ENCODE measurements around the gene ZMYND8.

Gene ZMYND8

DNA sequence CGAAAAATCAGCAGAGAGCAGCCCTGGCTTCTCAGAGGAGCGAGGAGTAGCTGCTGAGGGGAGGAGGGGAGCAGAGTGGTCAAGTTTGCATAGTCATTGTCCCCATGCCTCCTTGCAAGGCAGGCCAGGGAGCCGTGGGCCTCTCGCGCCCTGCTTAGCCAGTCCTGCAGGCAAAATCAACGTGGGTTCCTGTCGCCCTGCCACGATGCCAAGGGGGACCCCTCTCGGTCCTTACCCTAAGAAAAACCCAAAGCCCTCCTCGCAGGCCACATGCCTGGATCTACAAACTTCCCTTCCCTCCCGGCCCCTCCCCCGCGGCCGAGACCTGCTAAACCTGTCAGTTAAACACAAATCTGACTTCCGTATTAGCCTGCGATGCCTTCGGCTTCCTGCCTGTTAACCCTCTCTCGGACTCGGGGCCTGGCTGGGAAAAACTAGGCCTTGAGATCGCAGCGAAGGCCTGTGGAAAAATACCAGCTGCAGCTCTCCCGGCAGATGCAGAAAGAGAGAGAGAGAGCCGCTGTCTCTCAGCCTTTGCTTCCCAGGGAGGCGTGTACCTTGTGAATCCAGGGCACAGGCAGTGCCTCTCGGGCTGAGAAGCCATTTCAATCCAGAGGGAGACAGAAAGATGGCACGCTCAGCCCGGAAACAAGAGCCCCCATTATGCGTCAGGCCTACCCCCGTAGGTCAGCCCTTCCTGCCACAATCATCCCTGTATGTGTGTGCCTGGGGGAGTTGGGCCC, 968 bp upstream of the ZMYND8 start:
- CTCF ChIA-PET: interaction anchor here (0.8 to 3.5 kb wide), 6 partner anchors 15 to 263 kb away, joined by 3 to 26 read pairs (median 7); no protein-coding TSS in a partner anchor
- Histone ChIP-seq H3K36me3 (ENCODE audit: control insufficient read depth in 2 of 2, insufficient read depth in 1 of 2, low read length in 2 of 2) (no peaks in the 10 kb centered on the region), H3K4me3 (ENCODE audit: low read depth, low read length) (no peak overlapping the region), H3K9me3 (ENCODE audit: control insufficient read depth, insufficient read depth, low read depth, low read length) (no peaks in the 10 kb centered on the region), H3K4me1 (ENCODE audit: control insufficient read depth, insufficient read depth, low read length) (peaks cover 48% of the 10 kb centered on the region), H3K27ac (ENCODE audit: extremely low read depth, low read depth, low read length) (peak overlapping the region; percentile 97)
- POLR2A ChIA-PET: interaction anchor here (0.5 to 2.1 kb wide), 2 partner anchors 26 to 85 kb away, joined by 6 to 7 read pairs; no protein-coding TSS in a partner anchor
- peak; percentile 45 for TF ChIP-seq SP3 (tag by site-specific recombination; IDR thresholded peaks at IDR 0.05)
- peak; percentile 24; the same call in 1 of the 2 replicates for TF ChIP-seq OSR2 (tag by site-specific recombination; IDR thresholded peaks at IDR 0.05)
- TF ChIP-seq, protein P1, sequence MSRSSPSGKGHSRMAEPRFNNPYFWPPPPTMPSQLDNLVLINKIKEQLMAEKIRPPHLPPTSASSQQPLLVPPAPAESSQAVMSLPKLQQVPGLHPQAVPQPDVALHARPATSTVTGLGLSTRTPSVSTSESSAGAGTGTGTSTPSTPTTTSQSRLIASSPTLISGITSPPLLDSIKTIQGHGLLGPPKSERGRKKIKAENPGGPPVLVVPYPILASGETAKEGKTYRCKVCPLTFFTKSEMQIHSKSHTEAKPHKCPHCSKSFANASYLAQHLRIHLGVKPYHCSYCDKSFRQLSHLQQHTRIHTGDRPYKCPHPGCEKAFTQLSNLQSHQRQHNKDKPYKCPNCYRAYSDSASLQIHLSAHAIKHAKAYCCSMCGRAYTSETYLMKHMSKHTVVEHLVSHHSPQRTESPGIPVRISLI (tag by site-specific recombination; IDR thresholded peaks at IDR 0.05): no peak
- TF ChIP-seq SCRT2 (tag by site-specific recombination; IDR thresholded peaks at IDR 0.05): peak; percentile 64; the same call in 1 of the 2 replicates
- TF ChIP-seq YY1 (tag by site-specific recombination; IDR thresholded peaks at IDR 0.05): peak; percentile 81
- TF ChIP-seq ZNF335 (tag by site-specific recombination; conservative IDR thresholded peaks at IDR 0.05): peak; percentile 95
- 0 out of 2 replicates have a peak, but pooled peaks have one; percentile 20 for TF ChIP-seq KLF8 (tag by site-specific recombination; IDR thresholded peaks at IDR 0.05)
- TF ChIP-seq ZNF146 (tag by site-specific recombination; IDR thresholded peaks at IDR 0.05): peak; percentile 14; the same call in 1 of the 2 replicates
- TF ChIP-seq ZNF311 (tag by site-specific recombination; IDR thresholded peaks at IDR 0.05; ENCODE audit: borderline replicate concordance): no peak
- TF ChIP-seq ZNF2 (tag by site-specific recombination; IDR thresholded peaks at IDR 0.05): peak; percentile 40; the same call in 1 of the 2 replicates
- TF ChIP-seq, protein P2, sequence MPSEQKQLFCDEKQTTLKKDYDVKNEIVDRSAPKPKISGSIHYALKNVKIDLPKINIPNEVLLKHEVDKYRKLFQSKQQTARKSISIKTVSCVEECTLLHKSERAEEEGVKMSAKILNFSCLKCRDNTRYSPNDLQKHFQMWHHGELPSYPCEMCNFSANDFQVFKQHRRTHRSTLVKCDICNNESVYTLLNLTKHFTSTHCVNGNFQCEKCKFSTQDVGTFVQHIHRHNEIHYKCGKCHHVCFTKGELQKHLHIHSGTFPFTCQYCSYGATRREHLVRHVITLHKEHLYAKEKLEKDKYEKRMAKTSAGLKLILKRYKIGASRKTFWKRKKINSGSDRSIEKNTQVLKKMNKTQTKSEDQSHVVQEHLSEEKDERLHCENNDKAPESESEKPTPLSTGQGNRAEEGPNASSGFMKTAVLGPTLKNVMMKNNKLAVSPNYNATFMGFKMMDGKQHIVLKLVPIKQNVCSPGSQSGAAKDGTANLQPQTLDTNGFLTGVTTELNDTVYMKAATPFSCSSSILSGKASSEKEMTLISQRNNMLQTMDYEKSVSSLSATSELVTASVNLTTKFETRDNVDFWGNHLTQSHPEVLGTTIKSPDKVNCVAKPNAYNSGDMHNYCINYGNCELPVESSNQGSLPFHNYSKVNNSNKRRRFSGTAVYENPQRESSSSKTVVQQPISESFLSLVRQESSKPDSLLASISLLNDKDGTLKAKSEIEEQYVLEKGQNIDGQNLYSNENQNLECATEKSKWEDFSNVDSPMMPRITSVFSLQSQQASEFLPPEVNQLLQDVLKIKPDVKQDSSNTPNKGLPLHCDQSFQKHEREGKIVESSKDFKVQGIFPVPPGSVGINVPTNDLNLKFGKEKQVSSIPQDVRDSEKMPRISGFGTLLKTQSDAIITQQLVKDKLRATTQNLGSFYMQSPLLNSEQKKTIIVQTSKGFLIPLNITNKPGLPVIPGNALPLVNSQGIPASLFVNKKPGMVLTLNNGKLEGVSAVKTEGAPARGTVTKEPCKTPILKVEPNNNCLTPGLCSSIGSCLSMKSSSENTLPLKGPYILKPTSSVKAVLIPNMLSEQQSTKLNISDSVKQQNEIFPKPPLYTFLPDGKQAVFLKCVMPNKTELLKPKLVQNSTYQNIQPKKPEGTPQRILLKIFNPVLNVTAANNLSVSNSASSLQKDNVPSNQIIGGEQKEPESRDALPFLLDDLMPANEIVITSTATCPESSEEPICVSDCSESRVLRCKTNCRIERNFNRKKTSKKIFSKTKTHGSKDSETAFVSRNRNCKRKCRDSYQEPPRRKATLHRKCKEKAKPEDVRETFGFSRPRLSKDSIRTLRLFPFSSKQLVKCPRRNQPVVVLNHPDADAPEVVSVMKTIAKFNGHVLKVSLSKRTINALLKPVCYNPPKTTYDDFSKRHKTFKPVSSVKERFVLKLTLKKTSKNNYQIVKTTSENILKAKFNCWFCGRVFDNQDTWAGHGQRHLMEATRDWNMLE (tag by site-specific recombination; conservative IDR thresholded peaks at IDR 0.05; ENCODE audit: low read depth): peak; percentile 36; the same call in 1 of the 2 replicates
- TF ChIP-seq TCF7L2 (IDR thresholded peaks at IDR 0.05; ENCODE audit: borderline replicate concordance, low read depth, low read length): no peak
- TF ChIP-seq, protein P3, sequence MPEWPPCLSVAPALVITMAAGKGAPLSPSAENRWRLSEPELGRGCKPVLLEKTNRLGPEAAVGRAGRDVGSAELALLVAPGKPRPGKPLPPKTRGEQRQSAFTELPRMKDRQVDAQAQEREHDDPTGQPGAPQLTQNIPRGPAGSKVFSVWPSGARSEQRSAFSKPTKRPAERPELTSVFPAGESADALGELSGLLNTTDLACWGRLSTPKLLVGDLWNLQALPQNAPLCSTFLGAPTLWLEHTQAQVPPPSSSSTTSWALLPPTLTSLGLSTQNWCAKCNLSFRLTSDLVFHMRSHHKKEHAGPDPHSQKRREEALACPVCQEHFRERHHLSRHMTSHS (tag by site-specific recombination; IDR thresholded peaks at IDR 0.05): no peak
- 0 out of 2 replicates have a peak, but pooled peaks have one; percentile 63 for TF ChIP-seq ZNF660 (tag by site-specific recombination; IDR thresholded peaks at IDR 0.05)
- TF ChIP-seq, protein P4, sequence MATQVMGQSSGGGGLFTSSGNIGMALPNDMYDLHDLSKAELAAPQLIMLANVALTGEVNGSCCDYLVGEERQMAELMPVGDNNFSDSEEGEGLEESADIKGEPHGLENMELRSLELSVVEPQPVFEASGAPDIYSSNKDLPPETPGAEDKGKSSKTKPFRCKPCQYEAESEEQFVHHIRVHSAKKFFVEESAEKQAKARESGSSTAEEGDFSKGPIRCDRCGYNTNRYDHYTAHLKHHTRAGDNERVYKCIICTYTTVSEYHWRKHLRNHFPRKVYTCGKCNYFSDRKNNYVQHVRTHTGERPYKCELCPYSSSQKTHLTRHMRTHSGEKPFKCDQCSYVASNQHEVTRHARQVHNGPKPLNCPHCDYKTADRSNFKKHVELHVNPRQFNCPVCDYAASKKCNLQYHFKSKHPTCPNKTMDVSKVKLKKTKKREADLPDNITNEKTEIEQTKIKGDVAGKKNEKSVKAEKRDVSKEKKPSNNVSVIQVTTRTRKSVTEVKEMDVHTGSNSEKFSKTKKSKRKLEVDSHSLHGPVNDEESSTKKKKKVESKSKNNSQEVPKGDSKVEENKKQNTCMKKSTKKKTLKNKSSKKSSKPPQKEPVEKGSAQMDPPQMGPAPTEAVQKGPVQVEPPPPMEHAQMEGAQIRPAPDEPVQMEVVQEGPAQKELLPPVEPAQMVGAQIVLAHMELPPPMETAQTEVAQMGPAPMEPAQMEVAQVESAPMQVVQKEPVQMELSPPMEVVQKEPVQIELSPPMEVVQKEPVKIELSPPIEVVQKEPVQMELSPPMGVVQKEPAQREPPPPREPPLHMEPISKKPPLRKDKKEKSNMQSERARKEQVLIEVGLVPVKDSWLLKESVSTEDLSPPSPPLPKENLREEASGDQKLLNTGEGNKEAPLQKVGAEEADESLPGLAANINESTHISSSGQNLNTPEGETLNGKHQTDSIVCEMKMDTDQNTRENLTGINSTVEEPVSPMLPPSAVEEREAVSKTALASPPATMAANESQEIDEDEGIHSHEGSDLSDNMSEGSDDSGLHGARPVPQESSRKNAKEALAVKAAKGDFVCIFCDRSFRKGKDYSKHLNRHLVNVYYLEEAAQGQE (tag by site-specific recombination; IDR thresholded peaks at IDR 0.05): 0 out of 2 replicates have a peak, but pooled peaks have one; percentile 8
- TF ChIP-seq ZNF76 (tag by site-specific recombination; IDR thresholded peaks at IDR 0.05; ENCODE audit: borderline replicate concordance, low read depth): peak; percentile 23; the same call in 1 of the 2 replicates
- TF ChIP-seq, protein P5, sequence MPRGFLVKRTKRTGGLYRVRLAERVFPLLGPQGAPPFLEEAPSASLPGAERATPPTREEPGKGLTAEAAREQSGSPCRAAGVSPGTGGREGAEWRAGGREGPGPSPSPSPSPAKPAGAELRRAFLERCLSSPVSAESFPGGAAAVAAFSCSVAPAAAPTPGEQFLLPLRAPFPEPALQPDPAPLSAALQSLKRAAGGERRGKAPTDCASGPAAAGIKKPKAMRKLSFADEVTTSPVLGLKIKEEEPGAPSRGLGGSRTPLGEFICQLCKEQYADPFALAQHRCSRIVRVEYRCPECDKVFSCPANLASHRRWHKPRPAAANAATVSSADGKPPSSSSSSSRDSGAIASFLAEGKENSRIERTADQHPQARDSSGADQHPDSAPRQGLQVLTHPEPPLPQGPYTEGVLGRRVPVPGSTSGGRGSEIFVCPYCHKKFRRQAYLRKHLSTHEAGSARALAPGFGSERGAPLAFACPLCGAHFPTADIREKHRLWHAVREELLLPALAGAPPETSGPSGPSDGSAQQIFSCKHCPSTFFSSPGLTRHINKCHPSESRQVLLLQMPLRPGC (tag by site-specific recombination; IDR thresholded peaks at IDR 0.05): peak; percentile 30; the same call in 1 of the 2 replicates
- peak; percentile 30; the same call in 1 of the 2 replicates for TF ChIP-seq ZNF324 (tag by site-specific recombination; IDR thresholded peaks at IDR 0.05)
- TF ChIP-seq ZNF121 (tag by site-specific recombination; IDR thresholded peaks at IDR 0.05): no peak
- peak; percentile 93 for TF ChIP-seq ZBTB8A (tag by site-specific recombination; IDR thresholded peaks at IDR 0.05)
- TF ChIP-seq ZFP69B (tag by site-specific recombination; IDR thresholded peaks at IDR 0.05): no peak
- 0 out of 2 replicates have a peak, but pooled peaks have one; percentile 73 for TF ChIP-seq ZSCAN30 (tag by site-specific recombination; IDR thresholded peaks at IDR 0.05)
- TF ChIP-seq ZNF473 (tag by site-specific recombination; IDR thresholded peaks at IDR 0.05): no peak

Data from HEK293 (cell line).